ENCODE results near the gene SLC12A4. TPM values are rescaled to one million over a fixed set of nuclear protein-coding genes. Genes with fewer than 3 reads are reported as not detected.
A peak's percentile ranks its signal among the peaks of the same experiment; 100 is the strongest.
"Not testable (repeated sequence)": the region's sequence is repeated elsewhere in the genome, so short reads cannot be mapped to it uniquely, and the experiment has no call there.

The SLC12A4 gene
- total RNA-seq, 2 experiments from 2014 or later = 37.9 to 40.0 TPM

DNA sequence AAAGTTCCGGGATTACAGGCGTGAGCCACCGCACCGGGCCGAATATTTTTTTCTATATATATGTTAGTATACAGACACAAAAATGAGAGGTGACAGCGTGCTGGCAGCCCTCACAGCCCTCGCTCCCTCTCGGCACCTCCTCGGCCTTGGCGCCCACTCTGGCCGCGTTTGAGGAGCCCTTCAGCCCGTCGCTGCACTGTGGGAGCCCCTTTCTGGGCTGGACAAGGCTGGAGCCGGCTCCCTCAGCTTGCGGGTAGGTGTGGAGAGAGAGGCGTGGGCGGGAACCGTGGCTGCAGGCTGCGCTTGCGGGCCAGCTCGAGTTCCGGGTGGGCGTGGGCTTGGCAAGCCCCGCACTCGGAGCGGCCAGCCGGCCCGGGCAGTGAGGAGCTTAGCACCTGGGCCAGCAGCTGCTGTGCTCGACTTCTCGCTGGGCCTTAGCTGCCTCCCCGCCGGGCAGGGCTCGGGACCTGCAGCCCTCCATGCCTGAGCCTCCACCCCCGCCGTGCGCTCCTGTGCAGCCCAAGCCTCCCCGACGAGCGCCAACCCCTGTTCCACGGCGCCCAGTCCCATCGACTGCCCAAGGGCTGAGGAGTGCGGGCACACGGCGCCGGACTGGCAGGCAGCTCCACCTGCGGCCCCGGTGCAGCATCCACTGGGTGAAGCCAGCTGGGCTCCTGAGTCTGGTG is 13.7 kb upstream of the SLC12A4 start:
- POLR2A ChIA-PET = interaction anchor here (0.8 to 3.7 kb wide), 5 partner anchors 10 to 46 kb away, joined by 3 to 28 read pairs (median 3); partner anchors contain the start of genes DDX28, DUS2 and PSMB10
- no peaks in the 10 kb centered on the region for H3K9me3 Mint-ChIP-seq
- H3K4me1 Mint-ChIP-seq = peaks cover 25% of the 10 kb centered on the region
- no peak overlapping the region for H3K4me3 Mint-ChIP-seq
- H3K27ac Mint-ChIP-seq = no peak overlapping the region
- H3K27me3 Mint-ChIP-seq = peaks cover 8% of the 10 kb centered on the region
- CTCF ChIA-PET = interaction anchor here (1.2 to 1.9 kb wide), 7 partner anchors 10 to 98 kb away, joined by 3 to 7 read pairs (median 5); partner anchors contain the start of gene NRN1L
- no peaks in the 10 kb centered on the region for H3K36me3 Mint-ChIP-seq (ENCODE audit: low read depth)
- no peak for DNase-seq

DNA sequence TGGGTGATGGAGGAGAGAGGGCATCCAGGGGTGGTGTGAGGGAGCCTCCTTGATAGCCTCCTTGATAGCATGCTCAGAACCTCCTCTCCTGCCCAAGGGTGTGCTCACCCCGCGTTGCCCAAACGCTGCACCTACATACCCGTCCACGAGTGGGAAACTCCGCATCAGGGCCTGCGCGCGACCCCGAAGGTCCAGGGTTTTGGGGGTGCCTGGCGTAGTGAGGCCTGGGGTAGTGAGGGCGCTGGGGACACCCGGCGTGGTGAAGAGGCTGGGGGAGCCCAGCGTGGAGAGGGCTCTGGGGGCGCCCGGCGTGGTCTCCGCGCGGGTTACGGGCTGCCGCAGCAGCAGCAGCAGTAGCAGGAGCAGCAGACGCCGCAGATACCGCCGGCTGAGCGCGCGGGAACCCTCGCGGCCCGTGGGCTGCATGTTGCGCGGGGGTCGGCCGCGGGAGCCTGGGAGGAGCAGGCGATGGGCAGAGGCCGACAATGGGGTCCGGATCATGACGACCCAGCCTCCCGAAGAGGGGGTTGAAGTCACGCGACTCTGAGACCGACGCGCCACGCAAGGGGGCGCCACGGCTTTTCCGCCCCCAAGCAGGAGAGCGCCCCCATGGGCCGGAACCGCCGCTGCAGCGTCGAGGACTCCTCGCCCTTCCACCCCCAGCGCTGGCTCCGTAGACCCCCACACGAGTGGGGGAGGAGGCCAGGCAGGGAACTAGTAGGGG is 11.7 kb upstream of the SLC12A4 start, which contains the start of gene DPEP3:
Gene DPEP3 (minus strand): TSS at position 545 of the 724 bp plus-strand sequence. CDS start 119 bp downstream, at position 426.
- Mint-ChIP-seq H3K4me1 (peaks cover 25% of the 10 kb centered on the region), H3K36me3 (ENCODE audit: low read depth) (no peaks in the 10 kb centered on the region), H3K27me3 (peaks cover 13% of the 10 kb centered on the region), H3K4me3 (no peak within 1 kb of the TSS), H3K9me3 (no peaks in the 10 kb centered on the region), H3K27ac (no peak within 1 kb of the TSS)
- DNase-seq = no peak
- CTCF ChIA-PET = interaction anchor here (0.9 to 1.4 kb wide), 5 partner anchors 9 to 64 kb away, joined by 3 to 4 read pairs (median 3); no protein-coding TSS in a partner anchor
- POLR2A ChIA-PET = no interaction called here

- Mint-ChIP-seq H3K4me1 (peaks cover under 1% of the 10 kb centered on the region), H3K4me3 (no peak overlapping the region), H3K27ac (no peak overlapping the region), H3K9me3 (no peaks in the 10 kb centered on the region), H3K27me3 (peaks cover 17% of the 10 kb centered on the region), H3K36me3 (ENCODE audit: low read depth) (no peaks in the 10 kb centered on the region)
- ChIA-PET POLR2A (interaction anchor here (1.2 kb wide), 2 partner anchors 42 to 57 kb away, joined by 3 to 4 read pairs; partner anchors contain the start of gene PSMB10), CTCF (interaction anchor here (0.6 to 1.1 kb wide), 2 partner anchors 19 to 92 kb away, joined by 3 to 4 read pairs; no protein-coding TSS in a partner anchor)
- no peak for DNase-seq
Measured at GRCh38 chr16:67977469-67978227, 9.2 kb upstream of the SLC12A4 start.

GRCh38 chr16:67977005-67977404 is 8.6 kb upstream of the SLC12A4 start:
- DNase-seq = no peak
- no peaks in the 10 kb centered on the region for H3K36me3 Mint-ChIP-seq (ENCODE audit: low read depth)
- no peak overlapping the region for H3K4me3 Mint-ChIP-seq
- H3K27me3 Mint-ChIP-seq = peaks cover 17% of the 10 kb centered on the region
- CTCF ChIA-PET = interaction anchor here (1.1 kb wide), 1 partner anchor 92 kb away, joined by 3 read pairs; no protein-coding TSS in a partner anchor
- POLR2A ChIA-PET = interaction anchor here (1.2 kb wide), 1 partner anchor 58 kb away, joined by 3 read pairs; no protein-coding TSS in a partner anchor
- no peak overlapping the region for H3K27ac Mint-ChIP-seq
- H3K9me3 Mint-ChIP-seq = no peaks in the 10 kb centered on the region
- H3K4me1 Mint-ChIP-seq = no peaks in the 10 kb centered on the region

DNA sequence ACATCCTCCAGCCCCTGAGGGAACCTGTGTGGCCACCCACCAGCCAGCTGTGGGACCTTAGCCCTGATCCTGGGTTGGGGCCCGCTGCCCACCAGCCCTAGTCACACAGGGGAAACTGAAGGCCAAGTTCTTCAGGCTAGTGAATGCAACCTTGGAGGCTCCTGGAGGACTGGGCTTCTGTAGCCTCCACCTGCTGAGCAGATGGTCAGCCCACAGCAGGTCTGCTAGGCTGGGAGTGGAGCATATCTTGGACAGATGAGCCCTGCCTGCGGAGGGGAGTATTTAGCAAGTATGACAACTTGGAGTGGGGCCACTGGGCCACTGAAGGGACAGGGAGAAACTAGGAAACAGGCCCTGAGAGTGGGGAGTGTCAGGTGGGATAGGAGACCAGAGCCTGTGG is 7.8 kb upstream of the SLC12A4 start:
- Mint-ChIP-seq H3K4me3 (no peak overlapping the region), H3K4me1 (no peaks in the 10 kb centered on the region), H3K27ac (no peak overlapping the region), H3K36me3 (ENCODE audit: low read depth) (no peaks in the 10 kb centered on the region), H3K9me3 (no peaks in the 10 kb centered on the region), H3K27me3 (peaks cover 17% of the 10 kb centered on the region)
- ChIA-PET CTCF (no interaction called here), POLR2A (no interaction called here)
- DNase-seq = no peak

DNA sequence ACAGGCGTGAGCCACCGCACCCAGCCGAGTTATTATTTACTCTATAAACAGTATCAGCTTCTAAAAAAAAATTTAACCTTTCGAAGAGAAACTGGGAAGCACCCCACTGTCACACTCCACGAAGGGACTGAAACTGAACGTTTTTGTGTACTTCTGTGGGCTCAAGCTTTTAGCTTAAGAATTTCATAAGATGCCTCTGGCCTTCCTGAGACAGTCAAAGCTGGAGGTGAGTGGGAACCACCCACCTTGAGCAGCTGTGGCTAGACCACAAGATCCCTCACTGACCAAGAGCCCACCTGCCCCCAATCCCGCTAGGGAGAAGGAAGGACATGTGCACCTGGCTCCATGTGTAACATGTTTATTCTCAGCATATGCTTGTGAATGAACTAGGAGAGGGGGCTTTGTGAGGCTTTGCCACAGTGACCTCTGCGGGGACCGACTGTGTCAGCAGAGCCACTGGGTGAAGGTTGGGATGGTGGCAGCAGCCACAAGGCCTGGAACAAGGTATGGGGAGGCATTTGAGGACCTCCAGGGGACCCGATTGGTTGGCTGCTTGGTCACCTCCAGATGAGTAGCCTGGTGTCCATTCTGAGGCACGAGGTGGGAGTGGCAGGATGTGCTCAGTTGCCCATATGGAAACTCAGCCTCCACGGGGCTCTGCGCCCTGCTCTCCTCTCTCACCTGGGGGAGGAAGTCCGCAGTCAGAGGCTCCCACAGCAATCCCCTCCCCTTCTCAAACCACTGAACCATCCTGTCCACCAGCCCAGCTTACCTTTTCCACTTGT is 7.1 kb upstream of the SLC12A4 start:
- Mint-ChIP-seq H3K4me1 (no peaks in the 10 kb centered on the region), H3K36me3 (ENCODE audit: low read depth) (no peaks in the 10 kb centered on the region), H3K9me3 (no peaks in the 10 kb centered on the region), H3K4me3 (no peak overlapping the region), H3K27me3 (peaks cover 17% of the 10 kb centered on the region), H3K27ac (no peak overlapping the region)
- ChIA-PET POLR2A (interaction anchor here (1.3 kb wide), 1 partner anchor 43 kb away, joined by 3 read pairs; the partner anchor contains the start of gene CTRL), CTCF (no interaction called here)
- DNase-seq = no peak

- ChIA-PET POLR2A (interaction anchor here (1.3 kb wide), 2 partner anchors 36 to 39 kb away, joined by 3 to 4 read pairs; partner anchors contain the start of gene PSMB10), CTCF (interaction anchor here (0.7 to 1.5 kb wide), 3 partner anchors 29 to 160 kb away, joined by 3 to 4 read pairs (median 3); no protein-coding TSS in a partner anchor)
- H3K27ac Mint-ChIP-seq; H3K9me3 Mint-ChIP-seq; H3K4me3 Mint-ChIP-seq; H3K36me3 Mint-ChIP-seq (ENCODE audit: low read depth); H3K27me3 Mint-ChIP-seq; DNase-seq: not testable (repeated sequence)
- peaks cover 13% of the 10 kb centered on the region for H3K4me1 Mint-ChIP-seq
Measured at GRCh38 chr16:67972285-67972684, 3.8 kb upstream of the SLC12A4 start.

GRCh38 chr16:67971111-67971510 is 2.7 kb upstream of the SLC12A4 start:
- no peak overlapping the region for H3K27ac Mint-ChIP-seq
- peaks cover 25% of the 10 kb centered on the region for H3K4me1 Mint-ChIP-seq
- ChIA-PET POLR2A (interaction anchor here (0.9 kb wide), 1 partner anchor 35 kb away, joined by 3 read pairs; the partner anchor contains the start of gene PSMB10), CTCF (interaction anchor here (1.0 to 1.5 kb wide), 4 partner anchors 10 to 70 kb away, joined by 3 to 6 read pairs (median 4); no protein-coding TSS in a partner anchor)
- no peaks in the 10 kb centered on the region for H3K9me3 Mint-ChIP-seq
- peaks cover 5% of the 10 kb centered on the region for H3K36me3 Mint-ChIP-seq (ENCODE audit: low read depth)
- H3K4me3 Mint-ChIP-seq = no peak overlapping the region
- no peak for DNase-seq
- peaks cover 6% of the 10 kb centered on the region for H3K27me3 Mint-ChIP-seq

DNA sequence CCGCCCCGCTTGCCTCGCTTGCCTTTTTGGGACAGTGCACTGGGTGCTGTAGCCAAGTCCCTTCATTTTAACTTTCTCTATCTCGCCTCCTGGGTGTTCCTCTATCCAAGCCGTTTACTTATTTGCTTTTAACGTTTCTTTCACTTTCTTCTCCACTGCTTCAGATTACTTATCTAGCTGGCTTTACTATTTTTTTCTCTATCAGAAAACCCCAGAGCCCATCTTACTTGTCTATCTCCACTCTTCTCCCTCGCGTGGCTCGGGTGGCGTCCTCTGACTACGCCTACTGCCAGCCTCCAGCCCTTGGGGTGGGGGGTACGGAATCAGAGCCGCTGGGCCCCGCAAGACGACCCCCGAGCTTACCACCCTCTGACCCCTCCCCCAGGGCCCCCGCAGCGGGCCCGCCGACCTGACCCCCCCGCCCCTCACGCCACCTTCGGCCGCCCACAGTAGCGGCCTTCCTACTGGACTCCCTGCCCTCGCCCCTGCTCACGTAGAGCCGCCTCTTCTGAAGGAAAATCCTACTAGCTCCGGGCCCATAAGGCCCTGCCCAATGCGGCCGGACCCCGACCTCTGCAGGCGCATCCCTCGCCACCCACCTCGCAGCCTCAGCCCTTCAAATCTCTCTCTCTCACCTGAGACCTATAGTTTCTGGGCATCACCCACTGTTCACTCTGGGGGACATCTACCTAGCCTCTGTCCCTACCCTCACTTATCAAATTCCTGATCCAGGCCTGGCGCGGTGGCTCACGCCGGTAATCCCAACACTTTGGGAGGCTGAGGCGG is 1.0 kb upstream of the SLC12A4 start:
- ChIA-PET CTCF (interaction anchor here (1.0 to 2.1 kb wide), 2 partner anchors 72 to 96 kb away, joined by 3 to 7 read pairs; no protein-coding TSS in a partner anchor), POLR2A (interaction anchor here (0.6 to 6.6 kb wide), 9 partner anchors 14 to 161 kb away, joined by 3 to 41 read pairs (median 6); partner anchors contain the start of genes DDX28, DPEP2, DUS2 and PSMB10)
- no peak for DNase-seq
- H3K27ac Mint-ChIP-seq = peak overlapping the region; percentile 92
- H3K4me1 Mint-ChIP-seq = peaks cover 25% of the 10 kb centered on the region
- peaks cover 5% of the 10 kb centered on the region for H3K36me3 Mint-ChIP-seq (ENCODE audit: low read depth)
- H3K4me3 Mint-ChIP-seq = peak overlapping the region; percentile 100
- H3K9me3 Mint-ChIP-seq = no peaks in the 10 kb centered on the region
- peaks cover 2% of the 10 kb centered on the region for H3K27me3 Mint-ChIP-seq

DNA sequence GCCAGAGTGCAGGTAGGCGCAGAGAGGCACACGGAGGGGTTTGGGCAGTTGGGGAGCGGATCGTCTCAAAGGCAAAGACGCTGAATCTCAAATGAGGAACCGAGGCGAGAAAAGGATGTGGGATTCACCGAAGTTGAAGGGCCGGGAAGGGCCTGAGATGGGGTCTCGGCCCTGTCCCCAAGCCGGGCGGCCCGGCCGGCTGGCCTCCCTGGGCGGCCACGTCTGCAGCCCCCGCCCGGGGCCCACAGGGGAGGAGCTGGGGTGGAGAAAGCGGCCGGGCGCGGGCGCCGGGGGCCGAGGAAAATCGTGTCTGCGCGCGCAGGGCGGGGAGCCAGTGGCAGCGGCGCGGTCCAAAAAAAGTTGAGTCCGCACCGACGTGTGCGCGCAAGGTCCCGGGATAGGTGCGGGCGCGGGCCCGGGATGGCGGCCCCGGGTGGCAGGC is 458 bp downstream of the SLC12A4 start:
- Mint-ChIP-seq H3K36me3 (ENCODE audit: low read depth) (peaks cover 6% of the 10 kb centered on the region), H3K27ac (peak overlapping the region; percentile 95), H3K4me3 (peak overlapping the region; percentile 100), H3K9me3 (no peaks in the 10 kb centered on the region), H3K4me1 (peaks cover 26% of the 10 kb centered on the region), H3K27me3 (no peaks in the 10 kb centered on the region)
- CTCF ChIA-PET = interaction anchor here (1.5 to 2.1 kb wide), 2 partner anchors 73 to 97 kb away, joined by 4 to 7 read pairs; no protein-coding TSS in a partner anchor
- POLR2A ChIA-PET = interaction anchor here (0.8 to 6.6 kb wide), 9 partner anchors 15 to 64 kb away, joined by 3 to 41 read pairs (median 6); partner anchors contain the start of genes DDX28, DUS2 and PSMB10
- DNase-seq = peak; percentile 40

Measured in activated CD4-positive, alpha-beta memory T cell treated with anti-CD3 and anti-CD28 coated beads, Interleukin-2, amount 10 ng/mL, durations not matched to agents 7 days and 5 days (primary cell).